UCSD-AML1 (cell line): ENCODE results near the gene NINJ1.

Experiments used
- DNase-seq: peaks from one replicate; lab custom pipeline; 2025; ENCODE audit not compliant: unreplicated experiment; lab: John Stamatoyannopoulos, UW

NINJ1 gene, protein sequence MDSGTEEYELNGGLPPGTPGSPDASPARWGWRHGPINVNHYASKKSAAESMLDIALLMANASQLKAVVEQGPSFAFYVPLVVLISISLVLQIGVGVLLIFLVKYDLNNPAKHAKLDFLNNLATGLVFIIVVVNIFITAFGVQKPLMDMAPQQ

DNA sequence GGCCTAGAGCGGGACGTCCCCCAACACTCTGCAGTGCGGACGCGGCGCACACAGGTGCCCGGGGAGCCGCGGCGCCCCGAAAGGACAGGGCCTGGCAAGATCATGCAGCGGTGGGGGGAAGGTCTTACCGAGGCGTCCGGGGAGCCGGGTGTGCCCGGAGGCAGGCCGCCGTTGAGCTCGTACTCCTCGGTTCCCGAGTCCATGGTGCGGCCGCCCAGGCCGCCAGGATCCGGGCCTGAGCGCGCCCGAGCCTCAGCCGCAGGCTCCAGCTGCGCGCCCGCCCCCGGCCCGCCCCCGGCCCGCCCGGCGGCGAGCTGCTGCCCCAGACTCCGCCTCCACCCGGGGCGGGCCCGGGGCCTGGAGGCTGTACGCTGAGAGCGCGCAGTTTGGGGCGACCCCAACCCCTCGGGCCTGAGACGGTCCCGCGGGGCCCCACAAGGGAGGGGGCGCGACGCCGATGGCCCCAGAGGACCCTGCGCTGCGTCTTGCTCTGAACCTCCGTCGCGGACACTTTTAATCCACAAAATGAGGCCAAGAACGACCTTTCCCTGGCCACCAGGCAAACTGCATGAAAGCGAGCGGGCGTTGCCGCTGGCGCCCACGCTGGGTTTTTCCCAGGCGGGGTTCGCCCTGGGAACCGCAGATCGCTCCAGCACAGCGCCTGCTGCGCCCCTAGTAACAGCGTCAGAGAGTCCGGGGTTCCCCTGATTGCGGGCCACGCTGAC lies at the start of gene NINJ1:
TSS of gene NINJ1 (minus strand) at position 237 of the 725 bp plus-strand sequence. CDS start at position 203, 34 bp downstream.
- DNase-seq = peak; percentile 79

DNA sequence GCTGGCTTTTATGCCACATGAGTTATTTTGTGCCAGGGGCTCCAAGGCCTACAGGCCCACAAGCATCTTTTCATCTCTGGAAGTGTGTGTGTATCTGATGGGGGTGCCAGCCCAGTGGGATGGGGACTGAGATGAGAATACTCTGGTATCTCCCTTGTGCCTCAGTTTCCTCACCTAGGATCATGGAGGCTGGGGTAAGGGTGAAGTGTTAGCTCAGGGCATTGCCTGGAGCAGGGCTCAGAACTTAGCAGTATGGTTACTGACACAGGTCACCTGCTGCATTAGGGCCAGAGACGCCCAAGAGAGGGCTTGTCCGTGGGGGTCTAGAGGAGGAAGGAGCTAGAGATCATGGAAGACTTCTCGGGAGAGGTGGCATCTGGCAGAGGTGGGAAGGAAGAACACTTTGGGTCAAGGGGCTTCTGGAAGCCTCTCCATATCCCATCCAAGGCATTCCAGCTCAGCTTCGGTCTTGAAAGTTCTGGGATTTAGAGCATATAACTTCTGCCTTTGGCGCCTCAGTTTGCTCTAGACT lies 49.1 kb upstream of the NINJ1 start:
- no peak for DNase-seq

DNA sequence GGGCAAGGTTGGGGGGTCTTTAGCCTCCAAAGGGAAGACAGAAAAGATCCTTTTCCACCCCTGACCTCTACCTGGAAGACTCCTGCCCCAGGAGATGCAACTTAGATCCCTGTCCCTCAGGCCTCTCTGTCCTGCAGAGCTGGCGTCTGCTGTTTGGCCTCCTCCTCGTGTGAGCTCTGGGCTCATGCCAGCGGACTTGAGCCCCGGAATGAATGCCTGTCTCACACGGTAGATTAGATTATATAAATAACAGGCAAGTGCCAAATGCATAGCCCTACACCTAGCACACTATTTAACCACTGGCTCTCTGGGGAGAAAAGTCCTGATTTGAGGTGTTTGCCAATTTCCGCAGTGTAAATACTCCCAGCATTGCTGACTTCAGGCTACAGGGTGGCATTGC lies 48.5 kb upstream of the NINJ1 start:
- DNase-seq = no peak

DNA sequence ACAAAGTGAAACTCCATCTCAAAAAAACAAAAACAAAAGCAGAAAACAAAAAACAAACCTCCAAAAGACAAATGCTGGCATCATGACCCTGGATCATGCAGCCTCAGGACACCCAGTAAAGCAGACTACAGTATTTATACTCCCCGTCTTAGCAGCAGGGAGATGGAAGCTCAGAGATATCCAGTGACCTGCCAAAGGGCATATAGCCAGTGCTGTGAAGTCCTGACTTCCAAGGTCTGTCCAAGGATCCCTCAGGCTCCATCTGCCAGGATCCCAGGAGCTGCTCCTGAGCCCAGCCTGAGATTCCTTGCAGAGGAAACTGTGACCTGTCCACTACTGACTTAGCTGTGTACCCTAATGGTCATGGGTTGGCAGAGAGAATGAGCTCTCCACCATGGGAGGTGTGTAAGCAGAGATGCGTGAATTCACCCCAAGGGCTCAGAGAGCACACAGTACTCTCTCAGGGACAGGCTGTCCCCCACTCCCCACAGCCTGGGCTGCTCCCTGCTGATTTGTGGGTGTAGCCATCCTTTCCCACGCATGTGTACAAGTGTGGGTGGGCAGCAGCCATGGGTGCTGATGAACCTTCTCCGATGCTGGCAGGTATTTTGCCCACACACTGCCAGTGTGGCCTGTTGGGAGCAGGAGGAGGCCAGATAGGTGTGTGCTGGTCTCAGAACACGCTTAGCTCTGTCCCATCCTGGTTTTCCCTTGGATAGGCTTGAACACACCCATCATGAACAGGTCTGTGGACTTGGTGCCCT lies 47.8 kb upstream of the NINJ1 start:
- no peak for DNase-seq

DNA sequence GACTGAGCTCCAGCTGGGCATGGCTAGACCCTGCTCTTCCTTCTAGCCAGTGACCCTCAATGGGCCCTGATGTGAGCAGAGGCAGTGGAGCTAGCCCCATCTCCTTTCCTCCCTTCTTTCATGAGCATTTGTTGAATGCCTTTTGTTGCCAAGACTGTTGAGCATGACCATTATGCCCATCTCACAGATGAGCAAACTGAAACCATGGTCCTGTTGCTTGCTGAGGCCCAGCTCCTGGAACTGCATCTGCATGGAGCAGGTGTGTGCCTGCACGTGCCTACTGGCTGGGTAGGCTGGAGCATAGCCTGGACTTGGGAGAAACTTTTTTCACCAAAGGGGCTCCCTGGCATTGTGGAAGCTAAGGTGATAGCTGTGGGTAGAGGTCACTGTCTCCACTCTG lies 46.9 kb upstream of the NINJ1 start:
- DNase-seq = no peak

DNA sequence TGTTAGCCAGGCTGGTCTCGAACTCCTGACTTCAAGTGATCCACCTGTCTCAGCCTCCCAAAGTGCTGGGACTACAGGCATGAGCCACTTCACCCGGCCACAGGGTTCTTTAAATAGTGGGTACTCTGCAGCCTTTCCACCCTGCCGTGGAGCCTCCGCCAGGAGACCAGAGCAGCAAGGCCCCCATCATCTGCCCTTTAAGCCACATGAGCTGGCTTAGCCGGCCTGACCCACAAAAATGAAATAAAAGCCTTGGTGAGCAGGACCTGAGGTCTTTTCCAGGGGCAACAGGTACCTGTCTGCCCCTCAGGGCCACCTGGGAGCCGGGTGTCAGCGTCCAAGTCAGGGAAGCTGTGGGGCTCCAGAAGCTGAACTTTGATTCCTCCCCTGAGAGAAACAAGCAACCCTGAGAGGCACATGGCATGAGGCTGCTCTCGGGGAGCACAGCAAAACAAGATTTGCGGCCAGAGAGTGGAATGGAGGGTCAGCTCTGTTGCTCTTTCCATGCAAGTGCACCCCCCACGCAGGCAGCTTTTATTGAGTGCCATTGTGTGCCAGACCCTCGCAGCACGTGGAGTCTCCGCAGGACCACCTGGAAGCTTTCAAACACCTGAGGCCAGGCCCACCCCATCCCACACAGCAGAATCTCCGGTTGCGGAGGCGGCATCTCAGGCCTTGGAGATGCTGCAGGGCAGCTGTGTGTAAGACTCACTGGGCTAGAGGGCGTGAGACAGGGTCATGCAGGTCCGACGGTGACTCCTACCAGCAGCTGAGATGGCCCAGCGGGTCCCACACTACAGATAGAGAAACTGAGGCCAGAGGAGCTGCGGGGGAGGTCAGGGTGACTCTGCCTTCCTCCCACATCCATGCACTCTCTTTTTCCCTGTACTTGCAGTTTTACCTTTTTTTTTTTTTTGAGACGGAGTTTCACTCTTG lies 45.1 kb upstream of the NINJ1 start:
- no peak for DNase-seq

DNA sequence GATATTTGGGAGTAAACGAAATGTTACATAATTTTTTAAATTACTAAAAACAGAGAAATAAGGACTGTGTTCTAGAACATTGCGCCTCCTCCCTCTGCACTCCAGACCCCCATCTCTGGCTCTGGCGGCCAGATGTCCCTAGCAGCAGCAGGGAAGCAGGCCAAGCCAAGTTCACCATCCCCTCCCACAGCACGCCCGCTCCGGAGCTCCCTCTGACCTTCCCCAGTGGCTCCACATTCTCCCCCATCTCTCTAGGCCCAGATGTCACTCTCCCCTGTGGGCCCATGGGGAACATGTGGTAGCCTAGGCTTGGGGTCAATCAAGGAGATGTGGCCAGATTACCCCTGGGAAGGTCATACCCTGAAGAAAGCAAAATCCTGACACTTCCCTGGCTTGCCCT lies 43.6 kb upstream of the NINJ1 start:
- no peak for DNase-seq

DNA sequence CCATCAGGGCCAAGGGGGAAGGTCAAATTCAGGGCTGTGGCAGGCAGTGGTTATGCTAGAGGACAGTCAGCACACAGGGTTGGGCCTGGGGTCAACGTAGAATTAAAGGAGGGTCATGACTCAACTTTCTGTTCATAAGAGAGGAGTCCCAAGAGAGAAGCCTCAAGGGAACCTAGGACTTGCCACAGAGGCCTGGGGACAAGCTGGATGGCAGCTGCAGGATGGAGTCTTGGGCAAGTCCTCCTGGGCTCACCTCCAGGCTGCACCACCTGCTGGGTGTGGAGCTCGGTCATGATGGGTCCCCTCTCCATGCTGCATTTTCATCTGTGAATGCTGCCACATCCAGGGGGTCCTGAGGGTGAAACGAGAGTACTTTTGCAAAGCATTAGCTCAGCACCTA lies 40.9 kb upstream of the NINJ1 start:
- no peak for DNase-seq

DNA sequence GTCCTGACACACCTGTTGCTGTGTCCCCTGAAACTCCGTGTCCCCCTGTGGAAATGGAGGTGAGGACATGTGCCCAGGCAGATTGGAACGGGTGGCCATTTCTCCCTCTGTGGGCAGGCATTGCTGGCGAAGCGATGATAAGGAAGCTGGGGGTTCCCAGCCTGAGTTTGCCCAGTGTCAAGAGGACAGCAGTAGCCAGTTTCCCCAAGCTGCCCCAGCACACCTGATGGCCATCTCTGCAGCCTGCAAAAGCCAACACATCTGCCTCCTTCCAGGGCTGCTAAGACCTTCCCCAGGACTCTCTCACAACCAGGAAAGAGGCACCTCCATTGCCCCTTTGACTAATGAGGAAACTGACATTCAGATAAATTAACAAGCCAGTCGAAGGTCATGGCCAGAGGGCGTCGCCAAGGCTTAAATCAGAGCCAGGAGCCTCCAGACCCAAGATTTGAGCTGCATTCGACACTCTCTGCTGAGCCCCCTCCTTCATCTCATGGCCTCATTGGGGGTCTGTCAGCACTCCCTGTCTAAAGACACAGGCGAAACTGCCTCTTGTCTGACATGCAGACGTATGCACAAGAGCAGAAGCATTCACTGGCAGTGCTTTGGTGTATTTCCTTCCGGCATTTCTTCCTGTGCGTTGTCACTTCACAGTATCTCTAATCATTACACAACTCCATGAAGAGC lies 39.5 kb upstream of the NINJ1 start:
- DNase-seq = no peak

DNA sequence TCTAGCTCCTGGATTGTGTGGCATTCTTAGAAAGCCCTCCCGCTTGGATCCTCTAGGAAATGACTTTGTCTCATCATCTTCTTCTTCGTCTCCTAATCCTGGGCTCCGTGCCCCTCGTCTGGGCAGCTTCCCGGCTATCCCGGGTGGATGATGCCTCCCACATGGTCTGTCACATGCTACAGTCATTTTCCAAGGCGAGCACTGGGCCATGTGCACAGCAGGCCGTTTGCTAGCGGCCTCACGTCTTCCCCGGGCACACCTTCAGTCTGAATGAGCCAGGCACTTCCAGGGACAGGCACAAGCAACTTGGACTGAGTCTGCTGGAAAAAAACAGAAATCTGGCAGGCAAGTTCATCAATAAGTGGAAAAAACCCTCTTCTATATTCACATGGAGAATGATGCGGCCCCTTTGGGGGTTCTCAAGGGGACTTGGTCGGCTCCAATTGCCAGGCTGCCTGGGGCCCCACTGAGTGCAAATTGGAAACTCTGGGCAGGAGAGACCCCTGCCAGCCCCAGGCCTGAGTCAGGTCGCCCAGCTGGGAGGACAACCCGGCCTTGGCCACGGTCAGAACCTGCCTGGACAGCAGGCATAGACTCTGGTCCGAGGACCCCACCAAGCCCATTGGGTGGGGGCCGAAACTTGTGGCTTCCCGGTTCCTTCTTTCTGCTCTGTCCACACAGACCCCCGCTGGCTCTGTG lies 38.8 kb upstream of the NINJ1 start:
- DNase-seq = no peak

DNA sequence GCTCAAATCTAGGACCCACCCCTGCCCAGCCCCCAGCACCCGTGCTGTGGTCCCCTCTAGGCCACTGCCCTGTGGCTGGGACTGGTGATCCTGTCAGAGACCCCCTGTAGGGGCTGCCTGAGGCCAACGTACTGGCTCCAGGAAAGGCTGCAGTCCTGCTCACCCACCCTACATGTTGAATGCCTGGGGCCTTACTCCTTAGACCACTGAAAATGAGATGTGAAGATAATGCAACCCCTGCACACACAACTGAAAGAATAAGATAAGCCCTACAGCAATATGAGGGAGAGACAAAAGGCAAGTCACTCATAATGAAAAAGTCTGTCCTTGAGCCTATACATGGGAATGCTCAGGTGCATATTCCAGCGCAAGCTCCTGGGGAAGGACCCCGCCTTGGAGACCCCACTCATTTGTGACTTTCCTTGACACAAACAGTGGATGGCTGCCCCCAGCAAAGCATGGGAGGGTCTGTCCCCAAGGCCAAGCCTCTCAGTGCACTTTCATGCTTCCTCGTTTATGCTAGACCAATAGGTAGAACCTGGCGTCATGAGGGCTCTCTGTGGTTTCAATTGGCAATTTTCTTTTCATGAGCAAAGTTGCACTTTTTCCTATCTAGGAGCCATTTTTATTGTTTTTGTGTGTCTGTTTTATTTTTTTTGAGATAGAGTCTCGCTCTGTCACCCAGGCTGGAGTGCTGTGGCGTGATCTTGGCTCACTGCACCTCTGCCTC lies 37.4 kb upstream of the NINJ1 start:
- no peak for DNase-seq

DNA sequence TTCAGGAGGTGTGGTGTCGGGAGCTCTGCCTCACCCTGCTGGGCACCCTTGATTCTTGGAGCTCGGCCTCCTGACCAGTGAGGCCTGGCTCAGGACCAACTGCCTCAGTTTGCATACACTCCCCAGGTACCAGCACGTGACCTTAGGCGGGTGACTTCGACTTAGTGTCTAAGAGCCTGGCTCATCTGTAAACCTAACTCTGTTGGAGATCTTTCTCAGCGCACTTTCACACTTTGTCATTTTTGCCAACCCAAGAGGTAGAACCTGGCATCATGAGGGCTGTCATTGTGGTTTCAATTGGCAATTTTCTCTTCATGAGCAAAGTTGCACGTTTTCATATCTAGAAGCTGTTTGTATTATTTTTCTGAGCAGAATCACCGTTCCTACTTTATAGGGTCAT lies 36.5 kb upstream of the NINJ1 start:
- no peak for DNase-seq

DNA sequence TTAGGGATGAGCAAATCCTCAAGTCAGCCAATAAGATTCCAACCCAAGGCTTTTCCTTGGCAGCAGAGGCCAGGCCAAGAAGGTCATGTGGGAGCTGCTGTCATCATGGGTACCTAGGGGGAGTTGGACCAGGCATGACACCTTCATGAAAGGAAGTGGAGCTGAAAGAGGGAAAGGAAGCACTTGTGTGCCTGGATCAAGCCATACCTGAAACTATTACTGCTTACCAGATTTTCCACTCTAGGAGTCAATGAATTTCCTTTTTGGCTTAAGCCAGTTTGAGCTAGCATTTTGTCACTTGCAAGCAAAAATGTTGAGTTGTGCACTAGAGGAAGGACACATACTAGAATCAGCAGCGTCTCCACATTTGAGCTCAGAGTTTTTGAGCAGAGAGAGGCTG lies 35.4 kb upstream of the NINJ1 start:
- DNase-seq = no peak

DNA sequence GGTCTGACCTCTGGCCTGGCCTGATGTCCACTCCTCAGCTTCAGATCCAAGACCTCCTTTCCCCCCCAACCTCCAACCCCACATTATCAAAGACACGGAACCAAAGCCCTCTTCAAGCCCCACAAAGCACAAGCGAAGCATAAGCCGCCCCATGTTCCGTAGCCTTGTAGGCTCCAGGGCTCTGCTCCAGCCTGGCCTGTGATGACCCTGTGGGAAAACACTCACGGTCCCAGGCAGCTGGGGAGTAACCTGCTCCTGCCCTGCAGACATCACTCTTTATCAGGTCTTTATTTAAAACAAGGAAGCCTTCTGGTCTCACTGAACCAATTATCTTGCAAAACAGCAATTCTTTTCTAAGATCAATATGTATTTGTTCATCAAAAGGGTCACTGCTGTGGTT lies 34.5 kb upstream of the NINJ1 start:
- DNase-seq = no peak

DNA sequence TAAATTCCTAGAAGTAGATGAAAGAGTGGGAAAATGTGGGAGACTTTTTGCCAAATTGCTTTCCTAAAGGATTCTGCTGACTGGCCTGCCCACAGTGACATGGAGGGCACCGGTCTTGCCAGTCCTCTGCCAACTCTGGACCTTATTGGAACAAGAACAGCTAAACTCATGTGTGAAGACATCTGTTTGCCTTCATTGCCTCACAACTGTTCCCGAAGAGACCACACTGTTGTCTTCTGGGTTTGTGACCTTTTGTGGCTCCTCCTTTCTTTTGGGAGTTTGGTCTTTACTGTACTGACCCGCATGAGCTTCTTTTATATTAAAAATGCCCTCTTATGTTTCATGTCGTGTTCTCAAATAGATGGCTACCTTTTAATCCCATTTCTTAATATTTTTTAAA lies 33.8 kb upstream of the NINJ1 start:
- no peak for DNase-seq

DNA sequence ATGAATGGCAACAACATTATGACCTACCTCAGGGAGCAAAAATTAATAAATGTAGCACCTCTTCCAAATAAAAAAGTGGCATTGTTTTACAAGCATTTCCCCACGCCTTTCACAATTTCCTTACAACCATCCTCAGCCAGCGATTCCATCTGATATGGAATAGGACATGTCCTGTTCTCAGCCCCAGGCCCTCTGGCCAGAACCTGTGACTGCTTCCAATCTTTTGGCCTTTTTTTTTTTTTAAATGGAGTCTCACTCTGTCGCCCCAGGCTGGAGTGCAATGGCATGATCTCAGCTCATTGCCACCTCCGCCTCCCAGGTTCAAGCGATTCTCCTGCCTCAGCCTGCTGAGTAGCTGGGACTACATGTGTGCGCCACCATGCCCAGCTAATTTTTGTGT lies 33.1 kb upstream of the NINJ1 start:
- no peak for DNase-seq

DNA sequence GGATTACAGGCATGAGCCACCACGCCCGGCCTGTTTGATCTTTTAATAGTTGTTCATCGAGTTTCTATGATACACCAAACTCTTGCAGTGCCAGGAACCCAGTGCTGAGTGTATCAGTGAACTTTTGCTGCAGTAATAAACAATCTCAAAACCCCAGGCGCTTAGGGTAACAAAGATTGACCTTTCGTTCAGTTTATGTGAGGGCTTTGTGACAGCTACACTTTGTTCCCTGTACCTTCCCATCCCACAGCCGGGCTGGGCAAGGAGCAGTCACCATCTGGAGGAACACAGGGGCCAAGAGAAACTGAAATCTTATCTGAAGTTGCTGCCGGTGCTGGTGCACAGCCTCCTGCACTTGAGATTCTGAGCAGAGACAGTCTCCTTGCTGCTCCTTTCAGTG lies 32.6 kb upstream of the NINJ1 start:
- no peak for DNase-seq

DNA sequence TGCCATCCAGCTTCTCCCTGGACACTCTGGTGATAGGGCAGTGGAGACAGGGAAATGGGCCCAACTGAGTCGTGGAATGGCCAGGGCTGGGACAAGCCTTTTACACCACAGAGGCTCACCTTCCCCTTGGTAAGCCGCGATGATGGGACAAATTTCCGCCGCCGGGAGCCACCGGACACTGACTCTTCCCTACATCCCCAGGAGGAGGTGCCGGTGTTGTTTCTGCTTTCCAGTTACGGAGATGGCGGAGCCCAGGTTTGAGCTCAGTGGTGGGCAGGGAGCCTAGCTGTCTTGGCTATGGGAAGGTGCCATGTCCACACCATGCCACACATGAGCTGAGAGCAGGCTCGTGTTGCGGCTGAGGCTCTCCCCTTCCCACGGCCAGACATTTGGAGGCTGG lies 30.0 kb upstream of the NINJ1 start:
- no peak for DNase-seq
